ENCODE results near the gene CD74. TPM values are rescaled to one million over a fixed set of nuclear protein-coding genes. Genes with fewer than 3 reads are reported as not detected.
"Not testable (repeated sequence)": the region's sequence is repeated elsewhere in the genome, so short reads cannot be mapped to it uniquely, and the experiment has no call there.

Gene CD74
- polyA plus RNA-seq, 1 donor = 195 TPM

GRCh38 chr5:150441813-150442698 lies 29.3 kb upstream of the CD74 start:
- no peak for DNase-seq

- no peak for DNase-seq
Observed at GRCh38 chr5:150440948-150441812, 28.5 kb upstream of the CD74 start.

- DNase-seq = no peak
Observed at GRCh38 chr5:150438873-150439546, 26.3 kb upstream of the CD74 start.

GRCh38 chr5:150436141-150436680 lies 23.5 kb upstream of the CD74 start:
- DNase-seq = peak; percentile 85

GRCh38 chr5:150434464-150434863 lies 21.8 kb upstream of the CD74 start:
- DNase-seq = no peak

- DNase-seq = no peak
Observed at GRCh38 chr5:150431574-150431973, 18.9 kb upstream of the CD74 start.

GRCh38 chr5:150431048-150431447 lies 18.3 kb upstream of the CD74 start:
- no peak for DNase-seq

GRCh38 chr5:150429410-150429873 lies 16.7 kb upstream of the CD74 start:
- no peak for DNase-seq

GRCh38 chr5:150428978-150429377 lies 16.3 kb upstream of the CD74 start:
- no peak for DNase-seq

GRCh38 chr5:150428106-150428876 lies 15.6 kb upstream of the CD74 start:
- no peak for DNase-seq

GRCh38 chr5:150426165-150426564 lies 13.5 kb upstream of the CD74 start:
- not testable (repeated sequence) for DNase-seq

- no peak for DNase-seq
Observed at GRCh38 chr5:150422758-150423157, 10.0 kb upstream of the CD74 start.

GRCh38 chr5:150422075-150422474 lies 9.4 kb upstream of the CD74 start:
- DNase-seq = no peak

GRCh38 chr5:150419630-150420270 lies 7.0 kb upstream of the CD74 start:
- no peak for DNase-seq

- not testable (repeated sequence) for DNase-seq
Observed at GRCh38 chr5:150413902-150414790, 1.4 kb upstream of the CD74 start.

- no peak for DNase-seq
Observed at GRCh38 chr5:150413176-150413901, 629 bp upstream of the CD74 start.

- peak; percentile 13 for DNase-seq
Observed at GRCh38 chr5:150411245-150411979, 1.3 kb downstream of the CD74 start.

- DNase-seq = peak; percentile 81
Observed at GRCh38 chr5:150410524-150411244, 2.0 kb downstream of the CD74 start.
